ENCODE measurements around the gene FMN2. TPM values are rescaled to one million over a fixed set of nuclear protein-coding genes. Genes with fewer than 3 reads are reported as not detected.

Gene FMN2
- total and polyA plus RNA-seq, 9 donors = 0.60 to 10.1 (median 2.5) TPM

GRCh38 chr1:240134596-240134995, 42.9 kb downstream of the FMN2 start:
- intact Hi-C loops (cut with DNase I) = no loop called here
- Histone ChIP-seq H3K27ac (no peak overlapping the region), H3K4me3 (no peak overlapping the region), H3K36me3 (no peaks in the 10 kb centered on the region), H3K9me3 (no peaks in the 10 kb centered on the region), H3K27me3 (no peaks in the 10 kb centered on the region), H3K4me1 (ENCODE audit: insufficient read depth) (no peaks in the 10 kb centered on the region)
- DNase-seq = no peak
- 63 to 71% (median 68%) methylated on average over 2 of the region's 2 CpGs for WGBS, 3 donors
- no peak for TF ChIP-seq EP300 (IDR thresholded peaks at IDR 0.05)
- TF ChIP-seq POLR2A (IDR thresholded peaks at IDR 0.05) = no peak
- no peak for TF ChIP-seq CTCF (IDR thresholded peaks at IDR 0.05)

- Histone ChIP-seq H3K4me3 (no peak overlapping the region), H3K9me3 (no peaks in the 10 kb centered on the region), H3K27me3 (no peaks in the 10 kb centered on the region), H3K36me3 (no peaks in the 10 kb centered on the region), H3K27ac (no peak overlapping the region), H3K4me1 (ENCODE audit: insufficient read depth) (no peaks in the 10 kb centered on the region)
- WGBS, 3 donors = 85 to 90% (median 88%) methylated on average over 3 of the region's 3 CpGs
- no peak for DNase-seq
- intact Hi-C loops (cut with DNase I) = no loop called here
- no peak for TF ChIP-seq EP300 (IDR thresholded peaks at IDR 0.05)
- TF ChIP-seq POLR2A (IDR thresholded peaks at IDR 0.05) = no peak
- no peak for TF ChIP-seq CTCF (IDR thresholded peaks at IDR 0.05)
These were observed 44.7 kb downstream of the FMN2 start for GRCh38 chr1:240136402-240136801.

- intact Hi-C loops (cut with DNase I) = no loop called here
- H3K27me3 ChIP-seq = no peaks in the 10 kb centered on the region
- no peak for DNase-seq
- H3K9me3 ChIP-seq = no peaks in the 10 kb centered on the region
- no peaks in the 10 kb centered on the region for H3K4me1 ChIP-seq (ENCODE audit: insufficient read depth)
- whole genome bisulfite sequencing, 3 donors = 69 to 74% (median 72%) methylated on average over 4 of the region's 4 CpGs
- no peak for TF ChIP-seq CTCF (IDR thresholded peaks at IDR 0.05)
- TF ChIP-seq EP300 (IDR thresholded peaks at IDR 0.05) = no peak
- TF ChIP-seq POLR2A (IDR thresholded peaks at IDR 0.05) = no peak
- no peaks in the 10 kb centered on the region for H3K36me3 ChIP-seq
- H3K4me3 ChIP-seq = no peak overlapping the region
- H3K27ac ChIP-seq = no peak overlapping the region
These were observed 47.2 kb downstream of the FMN2 start for GRCh38 chr1:240138867-240139266.

GRCh38 chr1:240139511-240139910, 47.8 kb downstream of the FMN2 start:
- 71 to 86% (median 81%) methylated on average over 5 of the region's 5 CpGs for WGBS, 3 donors
- DNase-seq = no peak
- Histone ChIP-seq H3K27me3 (no peaks in the 10 kb centered on the region), H3K4me1 (ENCODE audit: insufficient read depth) (no peaks in the 10 kb centered on the region), H3K27ac (no peak overlapping the region), H3K36me3 (no peaks in the 10 kb centered on the region), H3K4me3 (no peak overlapping the region), H3K9me3 (no peaks in the 10 kb centered on the region)
- intact Hi-C loops (cut with DNase I) = no loop called here
- no peak for TF ChIP-seq EP300 (IDR thresholded peaks at IDR 0.05)
- no peak for TF ChIP-seq POLR2A (IDR thresholded peaks at IDR 0.05)
- TF ChIP-seq CTCF (IDR thresholded peaks at IDR 0.05) = no peak

- H3K36me3 ChIP-seq = no peaks in the 10 kb centered on the region
- H3K4me3 ChIP-seq = no peak overlapping the region
- no peaks in the 10 kb centered on the region for H3K27me3 ChIP-seq
- no peaks in the 10 kb centered on the region for H3K4me1 ChIP-seq (ENCODE audit: insufficient read depth)
- H3K27ac ChIP-seq = no peak overlapping the region
- WGBS, 3 donors = 91 to 95% (median 94%) methylated on average over 14 of the region's 14 CpGs
- TF ChIP-seq EP300 (IDR thresholded peaks at IDR 0.05) = no peak
- TF ChIP-seq POLR2A (IDR thresholded peaks at IDR 0.05) = no peak
- no peaks in the 10 kb centered on the region for H3K9me3 ChIP-seq
- intact Hi-C loops (cut with DNase I) = no loop called here
- no peak for DNase-seq
These were observed 53.4 kb downstream of the FMN2 start for GRCh38 chr1:240145120-240145519.
